NCI-H748 treated with DMSO at 0.1 percent for 48 hours (cell line): ENCODE data around the gene CDK19.
"Not testable (repeated sequence)": the region's sequence is repeated elsewhere in the genome, so short reads cannot be mapped to it uniquely, and the experiment has no call there.

Experiments used
- DNase-seq: peaks from one replicate; lab custom pipeline; 2025; lab: John Stamatoyannopoulos, UW

CDK19 gene

DNA sequence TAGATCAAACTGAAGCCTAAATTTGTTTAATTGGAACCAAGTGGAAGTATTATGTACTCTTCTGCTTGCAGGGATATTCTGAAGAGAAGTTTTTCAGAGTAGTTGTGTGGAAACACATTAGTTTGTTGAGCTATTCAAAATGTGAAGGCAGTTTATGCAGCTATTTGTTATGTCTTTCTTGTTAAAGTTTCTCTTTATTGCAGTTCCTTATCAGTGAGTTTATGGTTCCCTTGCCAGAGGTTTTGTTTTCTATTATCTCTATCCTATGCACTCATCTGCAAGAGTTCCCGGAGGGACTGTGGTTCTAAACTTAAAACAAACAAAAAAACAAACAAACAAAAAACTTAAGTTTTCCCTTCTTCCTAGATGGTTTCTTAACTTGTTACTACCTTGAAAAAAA lies 195.2 kb downstream of the CDK19 start:
- DNase-seq: no peak

DNA sequence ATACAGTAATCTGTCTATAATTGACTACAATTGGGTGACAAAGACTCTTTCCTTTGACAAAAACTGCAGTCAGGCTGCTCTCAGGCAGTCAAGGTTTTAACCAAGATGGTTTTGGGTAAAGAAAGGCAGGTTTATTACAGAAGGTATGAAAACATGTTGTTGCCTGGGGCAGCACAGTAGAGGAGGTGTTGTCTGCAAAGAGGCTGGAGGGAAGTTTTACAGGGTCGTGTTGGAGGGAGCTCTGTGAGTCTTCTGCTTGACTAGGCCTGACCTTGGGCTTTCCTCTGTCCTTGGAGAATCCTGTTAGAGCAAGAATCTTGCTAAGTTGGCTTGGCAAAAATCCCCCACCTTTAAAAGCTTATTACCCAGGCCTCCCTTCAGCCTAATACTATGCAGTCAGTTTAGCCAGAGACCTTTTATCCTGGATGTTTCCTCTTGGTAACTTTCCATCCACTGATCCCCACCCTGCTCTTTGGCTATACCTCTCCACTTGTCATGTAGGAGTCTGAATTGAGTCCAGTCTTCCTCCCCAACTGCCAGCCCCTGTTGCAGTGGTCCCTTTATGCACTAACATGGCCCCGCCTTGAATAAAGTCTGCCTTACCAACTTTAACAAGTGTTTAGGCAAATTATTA lies 195.9 kb downstream of the CDK19 start:
- DNase-seq: no peak

DNA sequence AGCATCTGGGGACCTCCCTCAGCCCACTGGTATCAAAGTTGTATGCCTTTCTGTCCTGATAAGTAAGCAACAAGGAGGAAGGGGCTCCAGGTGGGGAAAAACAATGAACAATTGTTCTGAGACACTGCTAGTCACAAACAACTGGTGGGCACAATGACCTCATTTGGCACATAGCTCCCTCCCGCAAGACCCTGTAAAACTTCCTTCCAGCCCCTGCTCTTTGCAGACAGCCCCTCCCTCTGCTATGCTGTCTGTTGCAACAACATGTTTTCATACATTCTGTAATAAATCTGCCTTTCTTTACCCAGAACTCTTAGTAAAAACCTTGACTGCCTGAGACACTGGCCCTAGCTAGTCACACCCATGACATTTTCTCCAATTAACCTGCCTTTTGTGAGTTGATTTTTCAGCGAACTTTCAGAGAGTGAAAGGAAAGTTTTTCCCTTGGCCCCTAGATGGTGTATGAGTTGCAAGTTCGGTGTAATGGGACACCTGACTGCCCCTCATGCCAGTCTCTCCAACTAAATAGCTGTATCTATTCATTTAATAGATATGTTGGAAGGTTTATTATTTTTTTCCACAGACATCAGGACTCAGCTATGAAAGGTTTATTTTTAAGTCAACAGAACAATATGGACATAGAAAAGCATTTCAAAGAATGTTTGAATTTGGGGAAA lies 196.5 kb downstream of the CDK19 start:
- DNase-seq: peak; percentile 9

DNA sequence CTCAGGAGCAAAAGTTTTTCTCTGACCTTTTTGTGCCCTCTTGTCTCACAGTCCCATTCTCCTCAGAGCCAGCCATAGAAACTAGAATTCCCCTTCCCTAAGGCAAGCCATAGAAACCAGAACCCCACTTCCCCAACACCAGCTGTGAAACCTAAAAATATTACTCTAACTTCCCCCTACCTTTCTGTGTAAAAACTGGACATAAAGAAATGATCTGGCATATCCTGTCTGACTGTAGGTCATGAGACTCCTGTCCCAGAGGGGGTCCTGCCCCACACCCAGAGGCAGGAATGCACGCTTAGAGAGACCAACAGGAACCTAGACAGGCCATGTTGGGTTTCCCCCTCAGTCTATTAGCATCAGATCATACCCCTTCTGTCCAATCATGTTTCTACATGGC lies 198.2 kb downstream of the CDK19 start:
- no peak for DNase-seq

DNA sequence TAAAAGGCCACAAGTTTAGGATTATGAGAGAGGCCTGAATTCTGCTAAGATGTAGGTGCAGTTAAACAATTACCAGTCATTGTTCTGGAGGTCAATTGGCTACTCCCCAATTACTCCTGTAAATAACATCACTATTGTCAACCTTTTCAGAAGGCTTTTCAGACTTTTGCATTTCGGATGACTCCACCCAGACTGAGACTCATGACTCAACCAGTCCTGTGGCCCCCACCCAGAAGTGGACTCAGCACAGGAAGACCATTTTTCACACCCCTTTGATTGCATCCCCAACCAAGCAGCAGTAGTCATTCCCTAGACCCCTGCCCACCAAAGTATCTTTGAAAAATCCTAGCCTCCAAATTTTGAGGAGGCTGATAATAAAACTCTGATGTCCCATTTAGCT lies 199.5 kb downstream of the CDK19 start:
- no peak for DNase-seq

DNA sequence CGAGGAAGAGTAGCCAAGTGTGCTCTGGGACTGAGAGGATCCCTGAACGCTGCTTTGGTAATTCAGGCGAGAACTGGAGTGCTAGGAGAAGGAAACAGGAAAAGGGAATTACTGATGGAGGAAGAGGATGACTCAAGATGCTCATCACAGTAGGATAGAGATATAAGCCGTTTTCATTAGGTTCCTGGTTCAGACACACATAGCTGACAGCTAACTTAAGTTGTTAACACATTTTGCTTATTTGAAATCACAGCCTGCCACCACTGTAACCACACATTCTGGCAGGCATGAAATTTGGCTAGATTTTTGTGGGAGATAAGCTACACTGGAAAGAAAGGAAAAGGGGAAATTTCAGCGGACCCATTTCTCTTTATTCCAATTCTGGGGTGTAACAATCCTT lies 200.7 kb downstream of the CDK19 start:
- DNase-seq: no peak

DNA sequence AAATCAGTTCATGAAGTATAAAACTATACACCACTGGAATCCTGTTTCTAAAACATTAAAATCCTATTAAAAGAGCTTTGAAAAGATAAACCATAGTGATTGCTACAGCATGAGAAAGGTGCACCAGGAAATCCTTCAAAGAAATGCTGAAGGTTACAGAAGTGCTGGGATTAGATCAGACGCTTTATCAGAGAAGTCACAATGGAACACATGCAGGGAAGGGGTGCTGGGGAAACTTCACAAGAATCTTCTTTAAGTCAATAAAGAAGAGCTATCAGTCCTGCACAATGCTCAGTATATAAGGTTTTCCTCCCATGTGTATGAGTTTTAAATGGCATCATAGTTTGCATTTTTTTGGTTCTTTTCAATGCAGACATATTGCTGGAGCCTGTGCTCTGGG lies 201.2 kb downstream of the CDK19 start:
- DNase-seq: no peak

DNA sequence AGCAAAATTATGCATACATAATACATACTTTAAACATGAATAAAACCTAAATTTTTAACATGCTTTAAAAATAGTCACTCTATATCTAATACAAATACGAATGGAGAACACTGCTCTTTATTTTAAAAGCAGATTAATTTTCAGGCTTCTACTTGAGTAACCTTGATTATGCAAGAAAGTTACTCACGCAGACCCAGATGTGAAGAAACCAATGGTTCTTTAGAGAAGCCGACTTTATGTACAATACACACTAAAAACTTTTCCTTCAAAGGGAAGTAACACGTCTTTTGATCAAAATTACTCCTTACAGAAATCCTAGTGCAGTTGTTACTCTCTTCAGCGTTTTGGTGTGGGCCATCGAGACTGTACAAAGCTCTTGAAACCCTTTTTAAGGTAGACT lies 201.9 kb downstream of the CDK19 start:
- DNase-seq: no peak

DNA sequence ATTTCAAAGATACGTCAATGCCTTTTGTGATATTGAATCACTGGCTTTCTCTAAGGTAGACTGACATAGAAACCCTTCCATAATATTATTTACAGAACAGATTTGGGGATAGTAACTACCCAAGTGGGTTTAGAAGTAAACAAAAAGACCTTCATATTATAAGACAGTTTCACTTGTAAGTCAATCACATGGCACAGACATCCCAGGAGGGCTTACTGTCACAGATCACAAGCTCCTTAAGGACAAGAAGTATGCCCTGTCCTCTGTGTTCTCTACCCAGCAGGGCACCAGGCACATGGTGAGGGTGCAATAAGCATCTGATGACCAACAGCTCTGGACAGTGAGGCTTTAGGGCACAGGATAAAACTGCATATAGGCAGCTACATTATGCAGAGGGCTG lies 203.0 kb downstream of the CDK19 start:
- DNase-seq: no peak

DNA sequence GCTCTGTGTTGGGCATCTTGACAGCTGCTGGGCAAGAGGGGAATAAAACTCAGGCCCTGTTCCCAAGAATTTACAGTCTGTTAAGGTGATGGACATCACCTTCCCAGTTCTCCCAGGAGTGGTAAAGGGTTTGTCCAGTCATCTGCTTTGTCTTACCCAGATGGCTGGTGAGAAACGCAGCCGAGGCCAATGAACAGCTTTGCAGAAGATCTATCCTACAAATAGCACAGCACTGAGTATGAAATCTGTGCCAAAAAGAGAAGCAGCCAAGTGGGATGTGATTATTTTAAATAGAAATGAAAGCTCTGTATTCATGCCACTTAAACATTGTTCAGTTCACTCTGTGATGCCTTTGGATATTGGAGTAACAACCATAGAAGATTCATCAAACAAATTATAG lies 206.2 kb downstream of the CDK19 start:
- DNase-seq: no peak

DNA sequence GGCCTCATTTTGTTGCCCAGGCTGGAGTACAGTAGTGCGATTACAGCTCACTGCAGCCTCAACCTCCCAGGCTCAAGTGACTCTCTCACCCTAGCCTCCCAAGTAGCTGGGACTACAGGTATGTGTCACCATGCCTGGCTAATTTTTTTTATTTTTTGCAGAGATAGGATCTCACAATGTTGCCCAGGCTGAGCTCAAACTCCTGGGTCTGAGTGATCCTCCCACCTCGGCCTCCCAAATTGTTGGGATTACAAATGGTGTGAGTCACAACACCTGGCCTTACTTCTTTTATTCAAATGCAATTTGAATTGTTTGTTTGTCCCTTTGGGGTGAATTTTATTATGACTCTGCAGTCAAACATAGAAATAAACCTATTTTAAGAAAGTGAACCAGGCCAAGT lies 207.1 kb downstream of the CDK19 start:
- DNase-seq: no peak

DNA sequence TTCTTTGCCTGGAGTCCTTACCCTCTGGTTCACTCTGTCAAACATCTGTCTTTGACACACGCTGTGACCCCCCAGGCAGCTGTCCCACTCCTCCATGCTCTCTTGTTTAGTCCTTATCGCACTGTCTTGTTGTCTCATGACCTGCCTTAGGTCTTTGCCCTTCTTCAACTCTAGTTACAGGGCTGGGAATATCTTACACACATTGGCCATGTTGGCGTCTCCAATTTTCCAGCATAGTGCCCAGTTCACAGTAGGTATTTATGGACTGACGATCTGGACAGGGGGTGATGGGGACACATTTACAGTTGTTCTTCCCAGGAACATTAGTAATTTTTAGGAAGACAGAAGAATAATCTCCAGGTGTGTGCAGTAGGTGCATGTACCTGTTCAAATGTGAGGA lies 209.1 kb downstream of the CDK19 start:
- DNase-seq: no peak

DNA sequence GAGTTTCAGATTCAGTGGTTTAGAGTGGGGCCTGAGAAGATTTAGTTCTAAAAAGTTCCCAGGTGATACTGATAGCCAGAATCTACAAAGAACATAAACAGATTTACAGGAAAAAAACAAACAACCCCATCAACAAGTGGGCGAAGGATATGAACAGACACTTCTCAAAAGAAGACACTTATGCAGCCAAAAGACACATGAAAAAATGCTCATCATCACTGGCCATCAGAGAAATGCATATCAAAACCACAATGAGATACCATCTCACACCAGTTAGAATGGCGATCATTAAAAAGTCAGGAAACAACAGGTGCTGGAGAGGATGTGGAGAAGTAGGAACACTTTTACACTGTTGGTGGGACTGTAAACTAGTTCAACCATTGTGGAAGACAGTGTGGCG lies 214.6 kb downstream of the CDK19 start:
- not testable (repeated sequence) for DNase-seq

DNA sequence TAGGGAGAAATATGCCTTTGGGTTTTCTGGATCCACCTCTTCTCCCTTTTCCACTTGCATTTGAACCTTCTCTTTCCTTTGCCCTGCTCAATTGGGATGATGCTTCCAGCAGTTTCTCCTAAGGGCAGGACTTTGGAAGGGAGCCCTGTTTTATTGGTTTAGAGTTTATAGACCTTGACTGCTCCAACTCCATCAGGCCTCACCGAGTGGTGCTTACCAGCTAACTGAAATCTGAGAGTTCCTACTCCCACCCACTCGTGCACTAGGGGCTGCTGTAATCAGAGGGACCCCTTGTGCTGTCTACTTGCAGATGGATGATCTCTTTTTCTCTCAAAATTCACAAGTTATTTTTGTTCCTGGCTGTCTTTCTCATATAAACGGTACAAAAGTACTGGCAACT lies 217.5 kb downstream of the CDK19 start:
- no peak for DNase-seq

DNA sequence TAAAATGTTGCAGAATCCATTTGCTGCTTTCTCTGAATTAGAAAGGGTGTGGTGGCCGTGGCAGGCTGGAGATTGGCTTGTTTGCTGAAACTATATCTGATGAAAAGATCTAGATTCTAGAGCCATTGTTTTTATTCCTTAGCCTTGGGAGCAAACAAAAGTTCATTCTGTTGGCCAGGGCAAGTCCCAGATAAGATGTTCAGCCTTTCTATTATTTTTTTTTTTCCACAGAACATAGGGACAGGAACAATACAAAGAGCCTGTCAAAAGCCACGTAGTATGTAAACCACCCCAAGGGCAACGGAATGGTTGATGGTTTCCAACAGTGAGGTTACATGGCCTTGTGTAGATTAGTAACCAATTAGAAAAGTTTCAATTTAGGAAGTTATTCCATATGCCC lies 218.9 kb downstream of the CDK19 start:
- no peak for DNase-seq

DNA sequence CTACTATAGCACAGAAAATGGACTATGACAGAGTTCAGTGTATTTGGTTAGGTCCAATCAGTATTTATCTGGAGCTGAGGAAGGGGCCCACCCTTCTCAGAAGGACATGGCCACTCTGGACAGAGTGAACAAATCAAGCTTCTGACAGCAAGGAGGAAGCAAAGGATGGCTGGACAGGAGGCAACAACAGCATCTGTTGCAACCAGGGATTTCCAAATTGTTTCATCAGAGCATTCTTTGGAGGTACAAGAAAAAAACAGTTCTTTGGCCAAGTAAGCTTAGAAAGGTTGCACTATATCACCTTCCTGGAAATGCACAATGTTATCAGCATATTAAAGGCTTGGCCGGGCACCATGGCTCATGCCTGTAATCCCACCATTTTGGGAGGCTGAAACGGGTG lies 220.2 kb downstream of the CDK19 start:
- DNase-seq: no peak

DNA sequence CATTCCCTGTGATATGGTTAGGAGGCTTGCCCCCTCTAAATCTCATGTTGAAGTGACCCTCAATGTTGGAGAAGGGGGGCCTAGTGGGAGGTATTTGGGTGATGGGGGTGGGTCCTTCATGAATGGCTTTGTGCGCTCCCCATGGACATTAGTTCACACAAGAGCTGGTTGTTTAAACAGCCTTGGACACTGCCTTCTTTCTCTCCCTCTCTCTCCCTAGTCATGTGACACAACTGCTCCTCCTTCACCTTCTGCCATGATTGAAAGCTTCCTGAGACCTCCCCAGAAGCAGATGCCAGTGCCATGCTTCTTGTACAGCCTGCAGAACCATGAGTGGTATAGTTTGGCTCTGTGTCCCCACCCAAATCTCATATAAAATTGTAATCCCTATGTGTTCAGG lies 221.6 kb downstream of the CDK19 start:
- no peak for DNase-seq

DNA sequence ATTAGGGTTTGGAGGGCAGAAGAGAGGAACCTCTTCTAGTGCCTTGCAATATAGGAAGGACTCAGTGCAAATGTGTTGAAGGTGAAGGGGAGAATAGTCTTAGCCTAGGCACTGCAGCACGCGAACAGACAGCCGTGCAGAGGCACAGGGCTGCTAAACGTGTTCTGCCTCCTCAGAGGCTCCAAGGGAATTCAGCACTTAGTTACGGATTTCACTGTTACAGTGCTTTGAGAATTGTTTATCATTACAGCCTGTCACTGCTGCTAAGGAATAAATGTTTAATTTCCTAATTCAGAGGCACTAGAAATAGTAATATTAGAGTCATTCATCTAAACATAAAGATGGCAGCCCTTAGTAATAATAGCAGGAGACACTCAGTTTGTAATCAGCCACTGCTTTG lies 222.5 kb downstream of the CDK19 start:
- no peak for DNase-seq

DNA sequence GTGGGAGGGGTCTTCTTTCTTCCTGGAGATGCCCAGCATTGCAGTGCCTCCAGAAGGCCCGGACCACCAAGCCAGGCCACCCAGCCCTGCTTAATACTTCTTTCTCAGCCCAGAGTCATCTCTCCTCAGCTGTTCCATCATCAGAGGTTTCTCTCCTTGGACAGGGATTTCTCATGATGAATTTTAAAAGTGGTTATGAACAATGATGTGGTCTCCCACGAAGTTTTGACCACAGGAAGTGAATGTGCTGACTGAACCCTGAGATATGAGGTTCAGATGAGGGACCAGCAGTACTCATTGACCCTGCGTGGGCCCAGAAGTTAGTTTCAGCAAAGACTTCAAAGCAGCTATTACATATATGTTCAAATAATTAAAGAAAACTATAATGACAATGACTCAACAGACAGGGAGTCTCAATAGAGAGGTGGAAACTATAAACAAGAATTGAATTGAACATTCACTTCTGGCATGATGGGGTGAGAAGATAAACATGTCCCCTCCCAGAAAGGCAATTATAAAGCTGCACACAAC lies 224.4 kb downstream of the CDK19 start:
- DNase-seq: no peak

DNA sequence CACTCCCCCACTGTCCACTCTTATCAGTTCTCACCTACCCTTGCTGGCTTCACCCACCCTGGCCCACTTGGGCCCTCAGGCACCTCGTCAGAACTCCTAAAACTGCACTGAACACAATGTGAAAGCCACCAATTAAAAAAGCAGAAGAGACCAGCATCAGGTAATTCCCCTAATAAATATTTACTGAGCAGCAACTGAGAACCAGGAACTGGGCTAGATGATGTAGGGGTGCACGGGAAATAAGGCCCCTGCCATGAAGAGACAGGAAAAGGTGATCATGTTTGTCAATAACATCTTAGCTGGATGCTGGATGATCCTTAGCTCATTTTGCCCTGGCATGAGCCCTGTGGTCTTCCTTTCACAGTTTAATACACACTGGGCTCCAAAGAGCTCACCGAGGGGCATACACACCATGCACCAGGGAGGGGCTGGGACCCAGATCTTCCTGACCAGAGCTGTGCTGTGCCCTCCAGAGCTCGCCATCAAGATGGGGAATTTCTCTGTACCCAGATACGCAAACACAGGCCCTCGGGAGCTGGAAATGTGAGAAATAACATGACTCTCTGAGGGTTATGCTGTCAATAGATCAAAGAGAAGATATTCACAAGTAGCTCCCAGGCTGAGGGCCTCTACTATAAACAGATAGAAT lies 225.3 kb downstream of the CDK19 start:
- no peak for DNase-seq

DNA sequence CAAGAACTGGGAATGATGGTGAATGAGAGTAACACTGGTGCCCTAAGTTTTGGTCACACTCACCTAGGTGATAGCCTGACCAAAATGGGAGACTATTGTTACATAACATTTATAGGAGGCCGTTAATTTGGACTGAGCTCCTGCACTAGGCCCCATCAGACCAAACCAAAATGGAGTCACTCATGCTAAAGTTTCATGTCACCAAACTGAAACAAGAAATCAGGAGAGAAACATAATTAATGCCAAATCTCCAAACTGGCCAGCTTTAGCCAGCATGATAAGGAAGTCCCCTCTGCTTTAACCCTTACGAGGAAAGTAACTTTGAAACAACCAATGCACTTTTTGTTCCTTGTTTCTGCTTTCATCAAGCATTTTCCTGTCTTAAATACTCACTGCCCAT lies 227.9 kb downstream of the CDK19 start:
- DNase-seq: no peak

DNA sequence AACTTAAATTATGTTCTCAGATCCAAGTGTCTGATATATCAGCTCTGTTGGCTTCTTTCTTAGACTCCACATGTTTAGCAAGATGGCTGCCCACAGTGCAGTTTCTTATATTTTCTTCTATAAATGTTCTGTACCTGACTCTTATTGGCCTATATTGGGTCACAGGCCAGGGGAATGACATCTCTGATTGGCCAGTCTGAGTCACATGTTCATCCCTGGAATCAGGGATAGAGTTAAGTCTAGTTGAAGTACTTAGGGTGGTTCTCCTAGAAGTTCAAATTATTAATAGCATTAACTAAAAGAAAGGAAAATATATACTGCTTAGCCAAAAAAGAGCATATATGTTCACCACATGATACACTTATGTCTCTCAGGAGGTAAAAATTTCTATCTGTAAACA lies 233.6 kb downstream of the CDK19 start:
- DNase-seq: no peak

DNA sequence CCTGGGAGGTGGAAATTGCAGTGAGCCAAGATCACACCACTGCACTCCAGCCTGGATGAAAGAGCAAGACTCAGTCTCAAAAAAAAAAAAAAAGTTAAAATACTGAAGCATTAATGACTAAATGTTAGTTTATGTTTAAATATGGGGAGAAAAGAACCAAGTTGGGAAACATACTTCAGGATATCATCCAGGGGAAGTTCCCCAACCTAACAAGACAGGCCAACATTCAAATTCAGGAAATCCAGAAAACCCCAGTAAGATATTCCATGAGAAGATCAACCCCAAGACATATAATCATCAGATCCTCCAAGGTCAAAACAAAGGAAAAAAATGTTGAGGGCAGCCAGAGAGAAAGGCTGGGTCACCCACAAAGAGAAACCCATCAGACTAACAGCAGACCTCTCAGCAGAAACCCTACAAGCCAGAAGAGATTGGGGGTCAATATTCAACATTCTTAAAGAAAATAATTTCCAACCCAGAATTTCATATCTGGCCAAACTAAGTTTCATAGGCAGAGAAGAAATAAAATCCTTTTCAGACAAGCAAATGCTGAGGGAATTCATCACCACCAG lies 237.6 kb downstream of the CDK19 start:
- not testable (repeated sequence) for DNase-seq
